HG02610 (cell line): ENCODE results near the gene EMSY.
"Not testable (repeated sequence)": the region's sequence is repeated elsewhere in the genome, so short reads cannot be mapped to it uniquely, and the experiment has no call there.

ENCODE experiments used
- ATAC-seq: cut with Tn5 transposase; IDR thresholded peaks from one replicate; pipeline ENCODE4 v1.9.1; 2021; ENCODE audit warnings: mild to moderate bottlenecking, moderate library complexity; ENCODE audit not compliant: unreplicated experiment

Gene EMSY

GRCh38 chr11:76591416-76591815 lies 146.6 kb downstream of the EMSY start:
- no peak for ATAC-seq

- ATAC-seq, result no peak
Observed at GRCh38 chr11:76592025-76592914, 147.5 kb downstream of the EMSY start.

- no peak for ATAC-seq
Observed at GRCh38 chr11:76592961-76593360, 148.1 kb downstream of the EMSY start.

- ATAC-seq, result not testable (repeated sequence)
Observed at GRCh38 chr11:76595091-76595490, 150.3 kb downstream of the EMSY start.

GRCh38 chr11:76596652-76597051 lies 151.8 kb downstream of the EMSY start:
- no peak for ATAC-seq

GRCh38 chr11:76597533-76598425 lies 153.0 kb downstream of the EMSY start:
- no peak for ATAC-seq

- ATAC-seq, result no peak
Observed at GRCh38 chr11:76598426-76598839, 153.6 kb downstream of the EMSY start.

- ATAC-seq, result no peak
Observed at GRCh38 chr11:76599041-76600013, 154.5 kb downstream of the EMSY start.

GRCh38 chr11:76600124-76600655 lies 155.4 kb downstream of the EMSY start:
- no peak for ATAC-seq

- ATAC-seq, result no peak
Observed at GRCh38 chr11:76601272-76601671, 156.5 kb downstream of the EMSY start.

- no peak for ATAC-seq
Observed at GRCh38 chr11:76601724-76602123, 156.9 kb downstream of the EMSY start.

GRCh38 chr11:76602431-76602861 lies 157.6 kb downstream of the EMSY start:
- no peak for ATAC-seq
